HepG2 (cell line): ENCODE results near the gene ZNF865. TPM values are rescaled to one million over a fixed set of nuclear protein-coding genes. Genes with fewer than 3 reads are reported as not detected.

ENCODE experiments used
- ARNT2 ChIP-seq: sonication (generic); formaldehyde crosslinking; IDR thresholded peaks from 2 replicates; pipeline ENCODE4 v1.8.0; 2022; ENCODE audit warnings: mild to moderate bottlenecking, low read depth, missing genetic modification reagents, moderate library complexity
- ARNTL ChIP-seq: sonication (generic); formaldehyde crosslinking; IDR thresholded peaks from 2 replicates; pipeline ENCODE4 v1.4.0; 2020; ENCODE audit warnings: mild to moderate bottlenecking, missing genetic modification reagents
- FOXA3 ChIP-seq: IDR thresholded peaks from 2 replicates; pipeline ENCODE4 v1.6.1; 2016; ENCODE audit warnings: missing genetic modification reagents, missing compliant biosample characterization
- FOXP1 ChIP-seq, 2 experiments: fragments of 450-650 bp in 1 of 2; IDR thresholded peaks; 2 replicates each; pipeline ENCODE4 v1.6.1; 2017 to 2018; ENCODE audit warnings: antibody characterized with exemption in 1 of 2
- GABPA ChIP-seq, 2 experiments: IDR thresholded peaks; 2 replicates each; pipeline ENCODE4 v1.6.1; 2011 to 2016; ENCODE audit warnings: low read depth in 2 of 2, low read length in 1 of 2, missing biosample characterization in 1 of 2, missing genetic modification characterization in 1 of 2
- JUN ChIP-seq: sonication (generic); formaldehyde crosslinking; IDR thresholded peaks from 2 replicates; pipeline ENCODE4 v1.4.0; 2020; ENCODE audit warnings: mild to moderate bottlenecking, missing genetic modification reagents
- KDM5A ChIP-seq: fragments of 200-600 bp; sonication (generic); IDR thresholded peaks from 2 replicates; pipeline ENCODE4 v1.7.0; 2018; ENCODE audit warnings: antibody characterized with exemption, mild to moderate bottlenecking, low read length, borderline replicate concordance
- MIER2 ChIP-seq: IDR thresholded peaks from 2 replicates; pipeline ENCODE4 v1.6.1; 2016; ENCODE audit warnings: missing biosample characterization, missing genetic modification reagents
- MLLT10 ChIP-seq: sonication (generic); formaldehyde crosslinking; IDR thresholded peaks from 2 replicates; pipeline ENCODE4 v1.4.0; 2020; ENCODE audit warnings: missing genetic modification reagents
- NCOR1 ChIP-seq: fragments of 200-600 bp; sonication (generic); IDR thresholded peaks from 2 replicates; pipeline ENCODE4 v1.7.0; 2017; ENCODE audit warnings: antibody characterized with exemption, low read length, borderline replicate concordance
- NRL ChIP-seq: sonication (generic); formaldehyde crosslinking; IDR thresholded peaks from 2 replicates; pipeline ENCODE4 v1.5.0; 2020; ENCODE audit warnings: missing genetic modification reagents, mild to moderate bottlenecking, moderate library complexity, borderline replicate concordance
- PAX8 ChIP-seq: sonication (generic); formaldehyde crosslinking; IDR thresholded peaks from 2 replicates; pipeline ENCODE4 v1.8.0; 2022; ENCODE audit warnings: mild to moderate bottlenecking, missing genetic modification reagents, borderline replicate concordance
- SIN3A ChIP-seq: IDR thresholded peaks from 2 replicates; pipeline ENCODE4 v1.6.1; 2011; ENCODE audit warnings: low read depth, mild to moderate bottlenecking, control low read depth, low read length, borderline replicate concordance
- THAP8 ChIP-seq: sonication (generic); formaldehyde crosslinking; IDR thresholded peaks from 2 replicates; pipeline ENCODE4 v1.5.1; 2020; ENCODE audit warnings: missing genetic modification reagents, mild to moderate bottlenecking, borderline replicate concordance
- ZBTB38 ChIP-seq: sonication (generic); formaldehyde crosslinking; IDR thresholded peaks from 2 replicates; pipeline ENCODE4 v1.5.1; 2020; ENCODE audit warnings: mild to moderate bottlenecking, missing genetic modification reagents
- ZMYM4 ChIP-seq: sonication (generic); formaldehyde crosslinking; IDR thresholded peaks from 2 replicates; pipeline ENCODE4 v1.8.1; 2023; ENCODE audit warnings: mild to moderate bottlenecking, missing genetic modification reagents
- ZNF224 ChIP-seq: sonication (generic); formaldehyde crosslinking; IDR thresholded peaks from 2 replicates; pipeline ENCODE4 v1.5.0; 2020; ENCODE audit warnings: mild to moderate bottlenecking, missing genetic modification reagents
- ZNF276 ChIP-seq: sonication (generic); formaldehyde crosslinking; IDR thresholded peaks from 2 replicates; pipeline ENCODE4 v1.4.0; 2020; ENCODE audit warnings: mild to moderate bottlenecking, low read depth, missing genetic modification reagents
- ZNF296 ChIP-seq: sonication (generic); formaldehyde crosslinking; conservative IDR thresholded peaks from 2 replicates; pipeline ENCODE4 v1.5.0; 2020; ENCODE audit warnings: mild to moderate bottlenecking, missing genetic modification reagents
- ZNF460 ChIP-seq: sonication (generic); formaldehyde crosslinking; IDR thresholded peaks from 2 replicates; pipeline ENCODE4 v1.5.1; 2020; ENCODE audit warnings: missing genetic modification reagents, mild to moderate bottlenecking, borderline replicate concordance
- ZNF589 ChIP-seq: sonication (generic); formaldehyde crosslinking; conservative IDR thresholded peaks from 2 replicates; pipeline ENCODE4 v1.8.0; 2022; ENCODE audit warnings: mild to moderate bottlenecking, moderate library complexity, missing genetic modification reagents
- ZNF629 ChIP-seq: sonication (generic); formaldehyde crosslinking; conservative IDR thresholded peaks from 2 replicates; pipeline ENCODE4 v1.5.0; 2020; ENCODE audit warnings: missing genetic modification reagents
- ZNF761 ChIP-seq: sonication (generic); formaldehyde crosslinking; conservative IDR thresholded peaks from 2 replicates; pipeline ENCODE4 v1.4.0; 2020; ENCODE audit warnings: mild to moderate bottlenecking, missing genetic modification reagents
- ZNF878 ChIP-seq: sonication (generic); formaldehyde crosslinking; IDR thresholded peaks from 2 replicates; pipeline ENCODE4 v1.8.1; 2023; ENCODE audit warnings: mild to moderate bottlenecking, missing genetic modification reagents, moderate library complexity
- polyA plus RNA-seq, 8 experiments: library from polyadenylated mRNA; depleted of rRNA in 3 of 8; stranded (reverse) in 7 of 8; unstranded in 1 of 8; fragments of >200 nt; fragmentation: Illumina TruSeq in 4 of 8; extraction: Trizol in 4 of 8; gene quantifications; 2 replicates each; pipeline versions ENCODE4 v1.2.1 to v1.2.3, GENCODE V29; 2011 to 2016; ENCODE audit warnings: low read depth in 4 of 8, missing spikeins in 1 of 8, mixed read lengths in 1 of 8; ENCODE audit not compliant: insufficient read depth in 1 of 8
- total RNA-seq, 5 experiments: library from RNA; depleted of rRNA; stranded (reverse); fragments of >200 nt; fragmentation: Illumina TruSeq; extraction: Trizol; gene quantifications; 2 replicates each; pipeline ENCODE4 v1.2.3, GENCODE V29; 2016; ENCODE audit warnings: low read depth in 1 of 5
- TF ChIP-seq, protein P1 (sequence below): IDR thresholded peaks from 2 replicates; pipeline ENCODE4 v1.6.1; 2012; ENCODE audit warnings: low read depth, low read length, improper control_type of control experiment
- TF ChIP-seq, protein P2 (sequence below): sonication (generic); formaldehyde crosslinking; IDR thresholded peaks from 2 replicates; pipeline ENCODE4 v1.5.1; 2020; ENCODE audit warnings: mild to moderate bottlenecking, missing genetic modification reagents, borderline replicate concordance

ZNF865 gene
- total and polyA plus RNA-seq, 2 of the 13 experiments (the other 11 are each of a cell fraction or from before 2014, with no cell fraction given): 0.93 to 1.0 TPM

GRCh38 chr19:55638864-55639359, 33.5 kb downstream of the ZNF865 start (continued):
- TF ChIP-seq, protein P1, sequence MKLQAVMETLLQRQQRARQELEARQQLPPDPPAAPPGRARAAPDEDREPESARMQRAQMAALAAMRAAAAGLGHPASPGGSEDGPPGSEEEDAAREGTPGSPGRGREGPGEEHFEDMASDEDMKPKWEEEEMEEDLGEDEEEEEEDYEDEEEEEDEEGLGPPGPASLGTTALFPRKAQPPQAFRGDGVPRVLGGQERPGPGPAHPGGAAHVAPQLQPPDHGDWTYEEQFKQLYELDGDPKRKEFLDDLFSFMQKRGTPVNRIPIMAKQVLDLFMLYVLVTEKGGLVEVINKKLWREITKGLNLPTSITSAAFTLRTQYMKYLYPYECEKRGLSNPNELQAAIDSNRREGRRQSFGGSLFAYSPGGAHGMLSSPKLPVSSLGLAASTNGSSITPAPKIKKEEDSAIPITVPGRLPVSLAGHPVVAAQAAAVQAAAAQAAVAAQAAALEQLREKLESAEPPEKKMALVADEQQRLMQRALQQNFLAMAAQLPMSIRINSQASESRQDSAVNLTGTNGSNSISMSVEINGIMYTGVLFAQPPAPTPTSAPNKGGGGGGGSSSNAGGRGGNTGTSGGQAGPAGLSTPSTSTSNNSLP: no peak
- 0 out of 2 replicates have a peak, but pooled peaks have one; percentile 9 for TF ChIP-seq MIER2
- TF ChIP-seq ZNF878 (CRISPR knock-in tag): no peak
- no peak for TF ChIP-seq PAX8 (CRISPR knock-in tag)
- no peak for TF ChIP-seq ZNF276 (CRISPR knock-in tag)
- TF ChIP-seq ZMYM4 (CRISPR knock-in tag): peak; percentile 91
- TF ChIP-seq, protein P2, sequence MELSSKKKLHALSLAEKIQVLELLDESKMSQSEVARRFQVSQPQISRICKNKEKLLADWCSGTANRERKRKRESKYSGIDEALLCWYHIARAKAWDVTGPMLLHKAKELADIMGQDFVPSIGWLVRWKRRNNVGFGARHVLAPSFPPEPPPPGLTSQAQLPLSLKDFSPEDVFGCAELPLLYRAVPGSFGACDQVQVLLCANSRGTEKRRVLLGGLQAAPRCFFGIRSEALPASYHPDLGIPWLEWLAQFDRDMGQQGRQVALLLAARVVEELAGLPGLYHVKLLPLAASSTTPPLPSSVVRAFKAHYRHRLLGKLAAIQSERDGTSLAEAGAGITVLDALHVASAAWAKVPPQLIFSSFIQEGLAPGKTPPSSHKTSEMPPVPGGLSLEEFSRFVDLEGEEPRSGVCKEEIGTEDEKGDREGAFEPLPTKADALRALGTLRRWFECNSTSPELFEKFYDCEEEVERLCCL (CRISPR knock-in tag): no peak
- TF ChIP-seq FOXA3 (CRISPR knock-in tag): peak; percentile 19; the same call in 1 of the 2 replicates
- TF ChIP-seq ZNF224 (CRISPR knock-in tag): no peak
- no peak for TF ChIP-seq MLLT10 (CRISPR knock-in tag)
- TF ChIP-seq ZNF296 (CRISPR knock-in tag): no peak
- TF ChIP-seq THAP8 (CRISPR knock-in tag): no peak
- no peak for TF ChIP-seq FOXP1 (IDR thresholded peaks at IDR 0.05)
- no peak for TF ChIP-seq FOXP1 (CRISPR knock-in tag; IDR thresholded peaks at IDR 0.05)
- peak; percentile 40; the same call in 1 of the 2 replicates for TF ChIP-seq KDM5A
- TF ChIP-seq ZNF589 (CRISPR knock-in tag): no peak
- TF ChIP-seq ARNT2 (CRISPR knock-in tag): no peak
- no peak for TF ChIP-seq NRL (CRISPR knock-in tag)
- TF ChIP-seq NCOR1: no peak
- no peak for TF ChIP-seq ZNF761 (CRISPR knock-in tag)
- TF ChIP-seq ZNF460 (CRISPR knock-in tag): no peak
- TF ChIP-seq ZBTB38 (CRISPR knock-in tag): 0 out of 2 replicates have a peak, but pooled peaks have one; percentile 43
- TF ChIP-seq GABPA (IDR thresholded peaks at IDR 0.05; ENCODE audit: low read depth, low read length): no peak
- TF ChIP-seq GABPA (CRISPR knock-in tag; IDR thresholded peaks at IDR 0.05; ENCODE audit: low read depth): peak; percentile 67
- TF ChIP-seq ARNTL: no peak
- TF ChIP-seq JUN (CRISPR knock-in tag): no peak
- TF ChIP-seq ZNF629: no peak
- no peak for TF ChIP-seq SIN3A
